HepG2 (cell line): Measurements from ENCODE around the gene ADARB2. TPM values are rescaled to one million over a fixed set of nuclear protein-coding genes. Genes with fewer than 3 reads are reported as not detected.

Experiments used
- ATAC-seq: fragments of 200-7000 bp; cut with Tn5 transposase; 3 replicates; pipeline ENCODE4 v1.9.1; 2020; ENCODE audit warnings: mild to moderate bottlenecking, moderate library complexity
- BruUV-seq: library from RNA; stranded (reverse); fragments of 400-500 nt; replicated peaks from 2 replicates; lab custom pipeline; 2021; lab: Mats Ljungman, UMichigan
- CTCF ChIA-PET: fragments of 300-600 bp; formaldehyde crosslinking; extraction: SDS; loops from one replicate; lab custom pipeline; 2021; ENCODE audit warnings: low total read pairs, inconsistent platforms, low intra/inter-chr PET ratio; lab: Yijun Ruan, JAX
- POLR2A ChIA-PET: fragments of 350-600 bp; sonication (Branson Sonifier 250); formaldehyde crosslinking; loops from one replicate; lab custom pipeline; 2020; ENCODE audit warnings: antibody characterized with exemption, inconsistent platforms; lab: Yijun Ruan, JAX
- DNase-seq: peaks from one replicate; pipeline ENCODE4 v3.0.0-alpha.2; 2015; ENCODE audit warnings: low spot score
- FAIRE-seq: peaks from 3 replicates; lab custom pipeline; 2011; peaks lifted over from hg19 to GRCh38; lab: Jason Lieb, UNC
- H2AFZ ChIP-seq: one replicate; pipeline ENCODE4 v1.6.1; 2011; ENCODE audit warnings: low read length, inconsistent platforms
- H3K27ac ChIP-seq: fragments of 300-600 bp; 3 replicates; pipeline ENCODE4 v1.8.0; 2011; ENCODE audit warnings: mixed run types, mild to moderate bottlenecking, mixed read lengths, low read length, inconsistent platforms; ENCODE audit not compliant: insufficient read depth; ENCODE audit errors: extremely low read length
- H3K27me3 ChIP-seq, 2 experiments: fragments of 200-600 bp in 1 of 2; 2 replicates in 1 of 2; 3 replicates in 1 of 2; pipeline versions ENCODE4 v1.6.0 to v1.8.0; 2011; ENCODE audit warnings: low read length in 2 of 2, mild to moderate bottlenecking in 2 of 2, moderate library complexity in 2 of 2, inconsistent platforms in 1 of 2; ENCODE audit not compliant: insufficient read depth in 2 of 2, control insufficient read depth in 1 of 2
- H3K36me3 ChIP-seq, 2 experiments: fragments of 200-600 bp in 1 of 2; replicated peaks in 1 of 2; 2 replicates in 1 of 2; 3 replicates in 1 of 2; pipeline versions ENCODE4 v1.5.1 to v1.8.0; 2011; ENCODE audit warnings: low read length in 2 of 2, inconsistent platforms in 1 of 2; ENCODE audit not compliant: insufficient read depth in 2 of 2, control insufficient read depth in 1 of 2
- H3K4me1 ChIP-seq: 2 replicates; pipeline ENCODE4 v1.5.1; 2012; ENCODE audit warnings: low read length, inconsistent platforms; ENCODE audit not compliant: insufficient read depth
- H3K4me2 ChIP-seq: 2 replicates; pipeline ENCODE4 v1.6.0; 2011; ENCODE audit warnings: low read depth, low read length, inconsistent platforms
- H3K4me3 ChIP-seq, 3 experiments: fragments of 200-600 bp in 1 of 3; sonication (generic), shearing (Covaris generic) in 1 of 3; replicated peaks in 1 of 3; 2 replicates each; pipeline ENCODE4 v1.5.1; 2011 to 2016; ENCODE audit warnings: low read length in 3 of 3, inconsistent platforms in 2 of 3, low read depth in 2 of 3, mild to moderate bottlenecking in 2 of 3, control low read depth in 1 of 3, mixed read lengths in 1 of 3; ENCODE audit not compliant: insufficient read depth in 1 of 3
- H3K79me2 ChIP-seq: one replicate; pipeline ENCODE4 v1.6.1; 2011; ENCODE audit warnings: low read length, inconsistent platforms; ENCODE audit not compliant: insufficient read depth
- H3K9ac ChIP-seq: 2 replicates; pipeline ENCODE4 v1.6.0; 2011; ENCODE audit warnings: mild to moderate bottlenecking, low read depth, low read length, inconsistent platforms; ENCODE audit not compliant: insufficient read depth
- H3K9me3 ChIP-seq: 2 replicates; pipeline ENCODE4 v1.5.1; 2012; ENCODE audit warnings: mild to moderate bottlenecking, low read length
- H4K20me1 ChIP-seq: 2 replicates; pipeline ENCODE4 v1.6.0; 2011; ENCODE audit warnings: inconsistent platforms, mild to moderate bottlenecking, low read length, moderate library complexity; ENCODE audit not compliant: insufficient read depth
- ELK4 ChIP-seq: sonication (generic); formaldehyde crosslinking; IDR thresholded peaks from 2 replicates; pipeline ENCODE4 v1.9.0; 2021; ENCODE audit warnings: missing genetic modification reagents, borderline replicate concordance
- GPN1 ChIP-seq: sonication (generic); formaldehyde crosslinking; IDR thresholded peaks from 2 replicates; pipeline ENCODE4 v1.5.1; 2020; ENCODE audit warnings: missing genetic modification reagents, borderline replicate concordance
- ISX ChIP-seq: sonication (generic); formaldehyde crosslinking; conservative IDR thresholded peaks from 2 replicates; pipeline ENCODE4 v1.5.0; 2020; ENCODE audit warnings: missing genetic modification reagents
- SRF ChIP-seq: IDR thresholded peaks from 2 replicates; pipeline ENCODE4 v1.6.1; 2011; ENCODE audit warnings: mild to moderate bottlenecking, low read depth, low read length, moderate library complexity
- ZNF749 ChIP-seq: sonication (generic); formaldehyde crosslinking; IDR thresholded peaks from 2 replicates; pipeline ENCODE4 v1.8.0; 2022; ENCODE audit warnings: mild to moderate bottlenecking, missing genetic modification reagents, moderate library complexity, borderline replicate concordance
- ZNF766 ChIP-seq: sonication (generic); formaldehyde crosslinking; IDR thresholded peaks from 2 replicates; pipeline ENCODE4 v1.5.0; 2020; ENCODE audit warnings: missing genetic modification reagents, borderline replicate concordance
- ZSCAN21 ChIP-seq: sonication (generic); formaldehyde crosslinking; IDR thresholded peaks from 2 replicates; pipeline ENCODE4 v1.8.0; 2022; ENCODE audit warnings: mild to moderate bottlenecking, missing genetic modification reagents, moderate library complexity, borderline replicate concordance
- WGBS: methylation state at CpG from one replicate; pipeline ENCODE4 v1.1.6; 2017; ENCODE audit warnings: low lambda C conversion rate; 5-methylcytosine and 5-hydroxymethylcytosine counted together
- in situ Hi-C: cut with HindIII; loops from 2 replicates; pipeline ENCODE4 v1.10.0; 2017; ENCODE audit warnings: low pct_unique_long_range_greater_than_20kb; ENCODE audit not compliant: extremely low pct_ligation_motif_present
- intact Hi-C: fragments of 100-400 bp; cut with micrococcal nuclease; formaldehyde crosslinking; loops from one replicate; pipeline ENCODE4 v1.10.0; 2022; ENCODE audit not compliant: unreplicated experiment
- polyA plus RNA-seq, 8 experiments: library from polyadenylated mRNA; depleted of rRNA in 3 of 8; stranded (reverse) in 7 of 8; unstranded in 1 of 8; fragments of >200 nt; fragmentation: Illumina TruSeq in 4 of 8; extraction: Trizol in 4 of 8; gene quantifications; 2 replicates each; pipeline versions ENCODE4 v1.2.1 to v1.2.3, GENCODE V29; 2011 to 2016; ENCODE audit warnings: low read depth in 4 of 8, missing spikeins in 1 of 8, mixed read lengths in 1 of 8; ENCODE audit not compliant: insufficient read depth in 1 of 8
- total RNA-seq, 5 experiments: library from RNA; depleted of rRNA; stranded (reverse); fragments of >200 nt; fragmentation: Illumina TruSeq; extraction: Trizol; gene quantifications; 2 replicates each; pipeline ENCODE4 v1.2.3, GENCODE V29; 2016; ENCODE audit warnings: low read depth in 1 of 5

Gene ADARB2
- total and polyA plus RNA-seq, 2 of the 13 experiments (the other 11 are each of a cell fraction or from before 2014, with no cell fraction given): not detected

GRCh38 chr10:1615186-1615954, 122.0 kb downstream of the ADARB2 start:
- Histone ChIP-seq H3K9ac (no peak overlapping the region), H3K36me3 (no peaks in the 10 kb centered on the region), H3K4me3 (no peak overlapping the region), H2AFZ (no peak overlapping the region), H3K4me2 (no peak overlapping the region), H4K20me1 (no peaks in the 10 kb centered on the region), H3K79me2 (no peaks in the 10 kb centered on the region), H3K4me1 (no peaks in the 10 kb centered on the region), H3K27ac (no peak overlapping the region), H3K27me3 (peaks cover 2 to 44% of the 10 kb centered on the region in 2 experiments; a peak in 4 of 5 replicates), H3K9me3 (no peaks in the 10 kb centered on the region)
- in situ Hi-C loops (no loop called here), intact Hi-C loops (no loop called here)
- WGBS: 3% methylated on average over 4 of the region's 12 CpGs
- ATAC-seq (no peak), FAIRE-seq (no peak), DNase-seq (no peak)
- CTCF ChIA-PET: no interaction called here
- POLR2A ChIA-PET: no interaction called here
- TF ChIP-seq ZSCAN21 (CRISPR knock-in tag): no peak
- no peak for TF ChIP-seq ZNF749 (CRISPR knock-in tag)
- TF ChIP-seq ELK4 (CRISPR knock-in tag): no peak
- TF ChIP-seq GPN1 (CRISPR knock-in tag): no peak
- no peak for TF ChIP-seq ISX (CRISPR knock-in tag)
- TF ChIP-seq ZNF766: no peak
- no peak for TF ChIP-seq SRF
- BruUV-seq: no TSS peak
